ENCODE measurements around the gene SIPA1.

GRCh38 chr11:65654375-65655349, 16.8 kb downstream of the SIPA1 start:
- TF ChIP-seq CTCF (conservative IDR thresholded peaks at IDR 0.05; ENCODE audit: low read depth, low read length) = no peak
- TF ChIP-seq EZH2 (IDR thresholded peaks at IDR 0.05; ENCODE audit: borderline replicate concordance, low read depth, low read length, poor library complexity, severe bottlenecking) = no peak
